Psoas muscle (tissue), 8 donors: ENCODE measurements around the gene FIGLA. TPM values are rescaled to one million over a fixed set of nuclear protein-coding genes. Genes with fewer than 3 reads are reported as not detected.

ENCODE experiments used
- ATAC-seq, 4 donors: fragments of 200-7000 bp; cut with Tn5 transposase; one replicate each; pipeline ENCODE4 v1.9.1; 2020; ENCODE audit warnings: moderate library complexity in 3 of 4, mild to moderate bottlenecking in 2 of 4
- DNase-seq, 2 donors: peaks; one replicate each; pipeline ENCODE4 v3.0.0-alpha.2; 2020
- H3K27ac ChIP-seq: fragments of 200-600 bp; one replicate; pipeline ENCODE4 v1.8.0; 2022
- H3K27me3 ChIP-seq, 3 donors: fragments of 200-600 bp in 1 of 3; one replicate each; pipeline versions ENCODE4 v1.6.1 to v1.8.0; 2013 to 2022; ENCODE audit warnings: low read length in 2 of 3, mild to moderate bottlenecking in 2 of 3, moderate library complexity in 1 of 3; ENCODE audit not compliant: insufficient read depth in 3 of 3
- H3K36me3 ChIP-seq, 2 donors: fragments of 200-600 bp in 1 of 2; one replicate each; pipeline versions ENCODE4 v1.6.1 to v1.8.0; 2013 to 2022; ENCODE audit warnings: low read depth in 1 of 2, mild to moderate bottlenecking in 1 of 2, moderate library complexity in 1 of 2; ENCODE audit not compliant: insufficient read depth in 1 of 2
- H3K4me1 ChIP-seq: fragments of 200-600 bp; one replicate; pipeline ENCODE4 v1.8.0; 2022
- H3K4me3 ChIP-seq: fragments of 200-600 bp; one replicate; pipeline ENCODE4 v1.8.0; 2022; ENCODE audit warnings: mild to moderate bottlenecking
- H3K9me3 ChIP-seq: fragments of 200-600 bp; one replicate; pipeline ENCODE4 v1.8.0; 2022
- CTCF ChIP-seq: fragments of 200-600 bp; IDR thresholded peaks from one replicate; pipeline ENCODE4 v1.8.0; 2022; ENCODE audit warnings: antibody characterized with exemption
- WGBS, 3 donors: extraction: QIAGEN DNeasy Blood & Tissue Kit; methylation state at CpG; one replicate each; pipeline versions ENCODE4 v1.1.6 to v1.1.7; 2013; 5-methylcytosine and 5-hydroxymethylcytosine counted together
- intact Hi-C, 2 donors: fragments of 100-400 bp; cut with DNase I; formaldehyde crosslinking; loops; one replicate each; pipeline versions ENCODE4 v1.11.0 to v1.14.2; 2022
- polyA plus RNA-seq, 3 donors: library from polyadenylated mRNA; stranded (reverse); fragments of 200-250 nt; gene quantifications; one replicate each; pipeline ENCODE4 v1.2.3, GENCODE V29; 2013
- total RNA-seq, 4 donors: library from RNA; stranded (reverse); fragmentation: NEBNext Ultra II Directional in 2 of 4; extraction: Animal tissue kit (Norgen Biotek cat#: 25700) in 2 of 4; gene quantifications; one replicate each; pipeline versions ENCODE4 v1.2.1 to v1.2.4, GENCODE V29; 2021 to 2023
- donor health status: healthy with polysubstance abuse.
- donor health status: DM: no; HTN: no; CAD: no; lungs with moderate emphysema.
- donor health status: Bipolar disorder and iron deficiency.
- donor health status: healthy.
- donor health status: DM: yes; HTN: yes; CAD: no.
- donor health status: DM: no; HTN: no; CAD: no.
- donor health status: DM: no; HTN: no; CAD: no.
- donor health status: DM: yes; HTN: yes; CAD: no.

FIGLA gene
- total and polyA plus RNA-seq, 7 donors = 0.12 to 0.21 TPM; not detected in 5

- 45 to 63% (median 55%) methylated on average over 2 of the region's 2 CpGs for WGBS, 3 donors
- Histone ChIP-seq H3K36me3 (no peaks in the 10 kb centered on the region), H3K27me3 (peaks cover 0 to 12% (median 0%) of the 10 kb centered on the region in 3 donors), H3K4me3 (no peak overlapping the region), H3K4me1 (no peaks in the 10 kb centered on the region), H3K9me3 (peaks cover 3% of the 10 kb centered on the region), H3K27ac (no peak overlapping the region)
- ATAC-seq (no peak), DNase-seq (no peak)
- intact Hi-C loops = no loop called here
- TF ChIP-seq CTCF = no peak
These were observed 55.4 kb downstream of the FIGLA start for GRCh38 chr2:70735071-70735470.

- DNase-seq = no peak
- intact Hi-C loops = no loop called here
- WGBS, 3 donors = 32 to 43% (median 37%) methylated on average over 7 of the region's 7 CpGs
- no peak for ATAC-seq
- no peak for TF ChIP-seq CTCF
- H3K4me3 ChIP-seq = no peak overlapping the region
- H3K27me3 ChIP-seq = peaks cover 0 to 12% (median 0%) of the 10 kb centered on the region in 3 donors
- no peaks in the 10 kb centered on the region for H3K9me3 ChIP-seq
- no peaks in the 10 kb centered on the region for H3K4me1 ChIP-seq
- no peak overlapping the region for H3K27ac ChIP-seq
- no peaks in the 10 kb centered on the region for H3K36me3 ChIP-seq
These were observed 56.7 kb downstream of the FIGLA start for GRCh38 chr2:70733646-70734180.

GRCh38 chr2:70732766-70733645, 57.4 kb downstream of the FIGLA start:
- intact Hi-C loops = no loop called here
- ATAC-seq = no peak
- 43 to 48% (median 46%) methylated on average over 6 of the region's 6 CpGs for WGBS, 3 donors

GRCh38 chr2:70730730-70731129, 59.7 kb downstream of the FIGLA start:
- TF ChIP-seq CTCF = no peak
- 73 to 91% (median 89%) methylated on average over 2 of the region's 2 CpGs for WGBS, 3 donors
- intact Hi-C loops = no loop called here
- no peak for DNase-seq
- H3K4me1 ChIP-seq = no peaks in the 10 kb centered on the region
- H3K4me3 ChIP-seq = no peak overlapping the region
- H3K9me3 ChIP-seq = no peaks in the 10 kb centered on the region
- H3K27ac ChIP-seq = no peak overlapping the region
- no peaks in the 10 kb centered on the region for H3K36me3 ChIP-seq
- H3K27me3 ChIP-seq = peaks cover 0 to 9% (median 0%) of the 10 kb centered on the region in 3 donors
- ATAC-seq = no peak

More at GRCh38 chr2:70732766-70733645, 57.4 kb downstream of the FIGLA start:
- no peak for DNase-seq
- Histone ChIP-seq H3K4me1 (no peaks in the 10 kb centered on the region), H3K27me3 (peaks cover 0 to 12% (median 0%) of the 10 kb centered on the region in 3 donors), H3K36me3 (no peaks in the 10 kb centered on the region), H3K9me3 (no peaks in the 10 kb centered on the region), H3K4me3 (no peak overlapping the region), H3K27ac (no peak overlapping the region)
- TF ChIP-seq CTCF = no peak
